Renal cortical epithelial cell (primary cell): ENCODE data around the gene ECHDC3. TPM values are rescaled to one million over a fixed set of nuclear protein-coding genes. Genes with fewer than 3 reads are reported as not detected.

Source experiments
- total RNA-seq: library from RNA; depleted of rRNA; stranded (reverse); fragments of >200 nt; gene quantifications from 2 replicates; pipeline ENCODE4 v1.2.3, GENCODE V29; 2014

Gene ECHDC3
- total RNA-seq, 1 donor from 2014 or later = 19.0 TPM

Other genes starting within 250 kb of the ECHDC3 start
- gene USP6NL, start 130.7 kb upstream of the ECHDC3 start, total RNA-seq = 13.7 and 19.4 TPM in 2 replicates
- 60.9 and 84.9 TPM in 2 replicates for gene PROSER2, start 81.0 kb downstream of the ECHDC3 start, total RNA-seq